Endothelial cell of umbilical vein (primary cell): ENCODE measurements around the gene AIG1. TPM values are rescaled to one million over a fixed set of nuclear protein-coding genes. Genes with fewer than 3 reads are reported as not detected.
"Not testable (repeated sequence)": the region's sequence is repeated elsewhere in the genome, so short reads cannot be mapped to it uniquely, and the experiment has no call there.

ENCODE experiments used
- BruUV-seq: library from RNA; stranded (reverse); fragments of 400-500 nt; replicated peaks from 2 replicates; lab custom pipeline; 2021; lab: Mats Ljungman, UMichigan
- CTCF ChIA-PET: fragments of 300-600, 350-600 bp; sonication (Branson Sonifier 250); formaldehyde crosslinking; loops from one replicate; lab custom pipeline; 2021; ENCODE audit warnings: antibody characterized with exemption, inconsistent platforms; lab: Charles Lee
- POLR2A ChIA-PET: fragments of 300-600, 350-600 bp; sonication (Branson Sonifier 250); formaldehyde crosslinking; loops from one replicate; lab custom pipeline; 2021; ENCODE audit warnings: antibody characterized with exemption, inconsistent platforms; lab: Charles Lee
- DNase-seq: peaks from one replicate; pipeline ENCODE4 v3.0.0-alpha.2; 2011; ENCODE audit warnings: low read depth, low spot score
- FAIRE-seq: peaks from 2 replicates; lab custom pipeline; 2011; peaks lifted over from hg19 to GRCh38; lab: Jason Lieb, UNC
- H2AFZ ChIP-seq: 2 replicates; pipeline ENCODE4 v1.6.0; 2012; ENCODE audit warnings: low read depth, low read length, control low read depth, inconsistent platforms
- H3K27ac ChIP-seq: 2 replicates; pipeline ENCODE4 v1.5.1; 2011; ENCODE audit warnings: low read depth, mild to moderate bottlenecking, control low read depth, low read length, moderate library complexity; ENCODE audit not compliant: insufficient read depth
- H3K27me3 ChIP-seq, 2 experiments: 2 replicates each; pipeline versions ENCODE4 v1.6.0 to v1.6.1; 2011; ENCODE audit warnings: low read length in 2 of 2, mixed read lengths in 1 of 2; ENCODE audit not compliant: control insufficient read depth in 2 of 2, insufficient read depth in 2 of 2
- H3K36me3 ChIP-seq, 2 experiments: 2 replicates in 1 of 2; 3 replicates in 1 of 2; pipeline ENCODE4 v1.5.1; 2011; ENCODE audit warnings: low read length in 2 of 2, mild to moderate bottlenecking in 1 of 2, moderate library complexity in 1 of 2; ENCODE audit not compliant: control insufficient read depth in 2 of 2, insufficient read depth in 2 of 2; ENCODE audit errors: extremely low read depth in 1 of 2
- H3K4me1 ChIP-seq: 3 replicates; pipeline ENCODE4 v1.5.1; 2011; ENCODE audit warnings: mild to moderate bottlenecking, low read length; ENCODE audit not compliant: control insufficient read depth, insufficient read depth; ENCODE audit errors: extremely low read depth
- H3K4me2 ChIP-seq: 2 replicates; pipeline ENCODE4 v1.6.1; 2011; ENCODE audit warnings: low read length, control low read depth, mixed read lengths; ENCODE audit not compliant: insufficient read depth
- H3K4me3 ChIP-seq, 3 experiments: fragments of 200-600 bp in 1 of 3; sonication (generic), shearing (Covaris generic) in 1 of 3; replicated peaks in 1 of 3; 2 replicates each; pipeline ENCODE4 v1.5.1; 2011 to 2016; ENCODE audit warnings: control low read depth in 3 of 3, low read length in 3 of 3, mild to moderate bottlenecking in 2 of 3, inconsistent platforms in 1 of 3, low read depth in 1 of 3, moderate library complexity in 1 of 3; ENCODE audit not compliant: insufficient read depth in 1 of 3
- H3K79me2 ChIP-seq: 2 replicates; pipeline ENCODE4 v1.6.0; 2012; ENCODE audit warnings: low read length, inconsistent platforms; ENCODE audit not compliant: control insufficient read depth, insufficient read depth
- H3K9ac ChIP-seq: replicated peaks from 2 replicates; pipeline ENCODE3; 2011; ENCODE audit warnings: low read length, control low read depth; ENCODE audit not compliant: insufficient read depth; ENCODE audit errors: extremely low read depth
- H3K9me1 ChIP-seq: replicated peaks from 3 replicates; pipeline ENCODE4 v1.6.0; 2011; ENCODE audit warnings: mild to moderate bottlenecking, low read length; ENCODE audit not compliant: control insufficient read depth, insufficient read depth; ENCODE audit errors: extremely low read depth
- H3K9me3 ChIP-seq: replicated peaks from 2 replicates; pipeline ENCODE4 v1.5.1; 2012; ENCODE audit warnings: low read length, inconsistent platforms; ENCODE audit not compliant: control insufficient read depth, insufficient read depth
- H4K20me1 ChIP-seq: replicated peaks from 2 replicates; pipeline ENCODE3; 2011; ENCODE audit warnings: mild to moderate bottlenecking, low read length; ENCODE audit not compliant: control insufficient read depth, insufficient read depth; ENCODE audit errors: extremely low read depth
- MYC ChIP-seq: IDR thresholded peaks from one replicate; pipeline ENCODE4 v1.6.1; 2011; ENCODE audit warnings: mild to moderate bottlenecking, low read depth, low read length
- dilution Hi-C: fragments of 300-500 bp; cut with MboI; formaldehyde crosslinking; loops from one replicate; pipeline ENCODE4 v1.15.0; 2019; ENCODE audit warnings: low sequenced_read_pairs; ENCODE audit not compliant: extremely low pct_ligation_motif_present
- intact Hi-C: fragments of 100-400 bp; cut with micrococcal nuclease; formaldehyde crosslinking; loops from one replicate; pipeline ENCODE4 v1.10.0; 2022
- polyA plus RNA-seq, 4 experiments: library from polyadenylated mRNA; depleted of rRNA in 3 of 4; stranded (reverse) in 3 of 4; unstranded in 1 of 4; fragments of >200 nt; gene quantifications; 2 replicates each; pipeline versions ENCODE4 v1.2.1 to v1.2.3, GENCODE V29; 2011 to 2012; ENCODE audit warnings: missing spikeins in 1 of 4
- total RNA-seq: library from RNA; stranded (reverse); gene quantifications from 2 replicates; pipeline ENCODE4 v1.2.3, GENCODE V29; 2021

AIG1 gene
- total and polyA plus RNA-seq, 2 donors (not counting 3 experiments of a cell fraction or from before 2014, with no cell fraction given): 17.7 to 22.7 TPM

DNA sequence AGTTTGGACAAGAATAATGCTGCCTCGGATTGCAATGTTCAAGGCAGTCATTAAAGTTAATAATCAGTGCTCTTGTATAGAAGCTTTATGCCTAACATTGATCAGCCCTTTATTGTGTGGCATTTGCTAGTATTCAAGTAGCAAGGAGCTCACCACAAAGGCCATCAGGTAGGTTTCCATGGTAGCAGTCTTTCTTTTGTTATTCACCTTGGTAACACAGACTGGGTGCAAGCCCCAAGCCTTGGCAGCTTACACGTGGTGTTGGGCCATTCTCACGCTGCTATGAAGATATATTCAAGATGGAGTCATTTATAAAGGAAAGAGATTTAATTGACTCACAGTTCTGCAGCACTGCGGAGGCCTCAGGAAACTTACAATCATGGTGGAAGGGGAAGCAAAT, 240.5 kb downstream of the AIG1 start:
- FAIRE-seq (no peak), DNase-seq (no peak)
- TF ChIP-seq MYC: no peak
- ChIA-PET POLR2A (no interaction called here), CTCF (no interaction called here)
- H4K20me1 ChIP-seq: no peaks in the 10 kb centered on the region
- no TSS peak for BruUV-seq
- H3K27ac ChIP-seq: no peak overlapping the region
- H3K9me3 ChIP-seq: no peaks in the 10 kb centered on the region
- intact Hi-C loops (no loop called here), dilution Hi-C loops (no loop called here)
- H3K4me2 ChIP-seq: no peak overlapping the region
- H3K9me1 ChIP-seq: no peaks in the 10 kb centered on the region
- no peaks in the 10 kb centered on the region for H3K27me3 ChIP-seq
- H3K4me3 ChIP-seq: no peak overlapping the region
- H3K36me3 ChIP-seq: no peaks in the 10 kb centered on the region
- H2AFZ ChIP-seq: no peak overlapping the region
- H3K4me1 ChIP-seq: no peaks in the 10 kb centered on the region
- H3K79me2 ChIP-seq: no peaks in the 10 kb centered on the region
- H3K9ac ChIP-seq: no peak overlapping the region

DNA sequence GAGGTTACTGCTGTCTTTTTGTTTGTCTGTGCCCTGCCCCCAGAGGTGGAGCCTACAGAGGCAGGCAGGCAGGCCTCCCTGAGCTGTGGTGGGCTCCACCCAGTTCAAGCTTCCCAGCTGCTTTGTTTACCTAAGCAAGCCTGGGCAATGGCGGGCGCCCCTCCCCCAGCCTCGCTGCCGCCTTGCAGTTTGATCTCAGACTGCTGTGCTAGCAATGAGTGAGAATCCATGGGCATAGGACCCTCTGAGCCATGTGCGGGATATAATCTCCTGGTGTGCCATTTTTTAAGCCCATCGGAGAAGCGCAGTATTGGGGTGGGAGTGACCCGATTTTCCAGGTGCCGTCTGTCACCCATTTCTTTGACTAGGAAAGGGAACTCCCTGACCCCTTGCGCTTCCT, 247.1 kb downstream of the AIG1 start:
- H2AFZ ChIP-seq, H3K27me3 ChIP-seq, H3K4me1 ChIP-seq, H3K27ac ChIP-seq, DNase-seq, H4K20me1 ChIP-seq, FAIRE-seq, H3K4me2 ChIP-seq, H3K9me3 ChIP-seq, H3K79me2 ChIP-seq, H3K4me3 ChIP-seq, H3K36me3 ChIP-seq, BruUV-seq, POLR2A ChIA-PET, dilution Hi-C loops, H3K9ac ChIP-seq, CTCF ChIA-PET, H3K9me1 ChIP-seq, intact Hi-C loops: not testable (repeated sequence)
